Measurements from ENCODE around the gene ANKFN1.

The ANKFN1 gene

GRCh38 chr17:56347639-56348038 lies 194.4 kb downstream of the ANKFN1 start:
- Histone ChIP-seq H3F3A (ENCODE audit: insufficient read depth) (no peaks in the 10 kb centered on the region), H3K4me3 (ENCODE audit: insufficient read depth, low read length, poor library complexity, severe bottlenecking) (no peak overlapping the region), H3K9me3 (ENCODE audit: insufficient read depth, low read length) (no peaks in the 10 kb centered on the region), H3K9me2 (replicated peaks; ENCODE audit: insufficient read depth, low read length) (no peaks in the 10 kb centered on the region), H4K20me1 (ENCODE audit: low read depth, low read length) (no peaks in the 10 kb centered on the region), H3K27me3 (ENCODE audit: low read length) (no peaks in the 10 kb centered on the region), H3K9ac (ENCODE audit: low read length) (no peak overlapping the region), H3K4me2 (ENCODE audit: low read depth, low read length, poor library complexity, severe bottlenecking) (no peak overlapping the region), H3K27ac (ENCODE audit: low read depth, low read length) (no peak overlapping the region), H3K36me3 (ENCODE audit: low read length) (no peaks in the 10 kb centered on the region), H2AFZ (ENCODE audit: low read depth, low read length, severe bottlenecking) (no peak overlapping the region), H3K79me2 (ENCODE audit: insufficient read depth, low read length) (no peaks in the 10 kb centered on the region)
- TF ChIP-seq EZH2phosphoT487 (conservative IDR thresholded peaks at IDR 0.05; ENCODE audit: low read length) (no peak), CTCF (IDR thresholded peaks at IDR 0.05; ENCODE audit: insufficient read depth, low read length, poor library complexity, severe bottlenecking) (no peak)

- Histone ChIP-seq H3K4me2 (ENCODE audit: low read depth, low read length, poor library complexity, severe bottlenecking) (no peak overlapping the region), H4K20me1 (ENCODE audit: low read depth, low read length) (no peaks in the 10 kb centered on the region)
Measured at GRCh38 chr17:56350592-56350991, 197.3 kb downstream of the ANKFN1 start.

GRCh38 chr17:56351675-56352074 lies 198.4 kb downstream of the ANKFN1 start:
- Histone ChIP-seq H3K4me3 (ENCODE audit: insufficient read depth, low read length, poor library complexity, severe bottlenecking) (no peak overlapping the region), H3F3A (ENCODE audit: insufficient read depth) (no peaks in the 10 kb centered on the region), H3K36me3 (ENCODE audit: low read length) (no peaks in the 10 kb centered on the region), H3K9ac (ENCODE audit: low read length) (no peak overlapping the region), H3K27ac (ENCODE audit: low read depth, low read length) (no peak overlapping the region), H3K79me2 (ENCODE audit: insufficient read depth, low read length) (no peaks in the 10 kb centered on the region), H3K27me3 (ENCODE audit: low read length) (no peaks in the 10 kb centered on the region), H3K9me2 (replicated peaks; ENCODE audit: insufficient read depth, low read length) (no peaks in the 10 kb centered on the region), H3K4me2 (ENCODE audit: low read depth, low read length, poor library complexity, severe bottlenecking) (no peak overlapping the region), H2AFZ (ENCODE audit: low read depth, low read length, severe bottlenecking) (no peak overlapping the region), H4K20me1 (ENCODE audit: low read depth, low read length) (no peaks in the 10 kb centered on the region), H3K9me3 (ENCODE audit: insufficient read depth, low read length) (no peaks in the 10 kb centered on the region)
- TF ChIP-seq EZH2phosphoT487 (conservative IDR thresholded peaks at IDR 0.05; ENCODE audit: low read length): no peak
- TF ChIP-seq CTCF (IDR thresholded peaks at IDR 0.05; ENCODE audit: insufficient read depth, low read length, poor library complexity, severe bottlenecking): no peak

More at GRCh38 chr17:56350592-56350991, 197.3 kb downstream of the ANKFN1 start:
- H3K27ac ChIP-seq (ENCODE audit: low read depth, low read length): no peak overlapping the region
- no peaks in the 10 kb centered on the region for H3K27me3 ChIP-seq (ENCODE audit: low read length)
- TF ChIP-seq EZH2phosphoT487 (conservative IDR thresholded peaks at IDR 0.05; ENCODE audit: low read length): no peak
- no peak for TF ChIP-seq CTCF (IDR thresholded peaks at IDR 0.05; ENCODE audit: insufficient read depth, low read length, poor library complexity, severe bottlenecking)
- no peaks in the 10 kb centered on the region for H3K36me3 ChIP-seq (ENCODE audit: low read length)
- H3K4me3 ChIP-seq (ENCODE audit: insufficient read depth, low read length, poor library complexity, severe bottlenecking): no peak overlapping the region
- H3K79me2 ChIP-seq (ENCODE audit: insufficient read depth, low read length): no peaks in the 10 kb centered on the region
- no peaks in the 10 kb centered on the region for H3K9me2 ChIP-seq (replicated peaks; ENCODE audit: insufficient read depth, low read length)
- no peaks in the 10 kb centered on the region for H3K9me3 ChIP-seq (ENCODE audit: insufficient read depth, low read length)
- H2AFZ ChIP-seq (ENCODE audit: low read depth, low read length, severe bottlenecking): no peak overlapping the region
- no peaks in the 10 kb centered on the region for H3F3A ChIP-seq (ENCODE audit: insufficient read depth)
- H3K9ac ChIP-seq (ENCODE audit: low read length): no peak overlapping the region

Data from SU-DHL-6 (cell line).